ENCODE measurements around the gene CELF3.

DNA sequence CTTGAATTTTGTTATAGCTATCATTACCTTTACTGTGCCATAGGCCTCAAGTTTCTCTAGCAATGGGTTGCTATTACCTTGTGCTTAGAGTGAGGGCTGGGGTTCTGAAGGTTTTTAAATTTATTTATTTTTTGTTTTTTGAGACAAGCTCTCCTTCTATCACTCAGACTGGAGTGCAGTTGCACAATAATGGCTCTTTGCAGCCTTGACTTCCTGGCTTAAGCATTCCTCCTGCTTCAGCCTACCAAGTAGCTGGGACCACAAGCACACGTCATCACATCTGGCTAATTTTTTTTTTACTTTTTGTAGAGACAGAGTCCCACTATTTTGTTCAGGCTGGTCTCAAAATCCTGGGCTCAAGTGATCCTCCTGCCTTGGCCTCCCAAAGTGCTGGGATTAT, 63.2 kb downstream of the CELF3 start:
- TF ChIP-seq, protein P1, sequence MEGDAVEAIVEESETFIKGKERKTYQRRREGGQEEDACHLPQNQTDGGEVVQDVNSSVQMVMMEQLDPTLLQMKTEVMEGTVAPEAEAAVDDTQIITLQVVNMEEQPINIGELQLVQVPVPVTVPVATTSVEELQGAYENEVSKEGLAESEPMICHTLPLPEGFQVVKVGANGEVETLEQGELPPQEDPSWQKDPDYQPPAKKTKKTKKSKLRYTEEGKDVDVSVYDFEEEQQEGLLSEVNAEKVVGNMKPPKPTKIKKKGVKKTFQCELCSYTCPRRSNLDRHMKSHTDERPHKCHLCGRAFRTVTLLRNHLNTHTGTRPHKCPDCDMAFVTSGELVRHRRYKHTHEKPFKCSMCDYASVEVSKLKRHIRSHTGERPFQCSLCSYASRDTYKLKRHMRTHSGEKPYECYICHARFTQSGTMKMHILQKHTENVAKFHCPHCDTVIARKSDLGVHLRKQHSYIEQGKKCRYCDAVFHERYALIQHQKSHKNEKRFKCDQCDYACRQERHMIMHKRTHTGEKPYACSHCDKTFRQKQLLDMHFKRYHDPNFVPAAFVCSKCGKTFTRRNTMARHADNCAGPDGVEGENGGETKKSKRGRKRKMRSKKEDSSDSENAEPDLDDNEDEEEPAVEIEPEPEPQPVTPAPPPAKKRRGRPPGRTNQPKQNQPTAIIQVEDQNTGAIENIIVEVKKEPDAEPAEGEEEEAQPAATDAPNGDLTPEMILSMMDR (IDR thresholded peaks at IDR 0.05), result no peak
- no peak for TF ChIP-seq POLR2A (IDR thresholded peaks at IDR 0.05)
- TF ChIP-seq POLR2AphosphoS5 (IDR thresholded peaks at IDR 0.05), result no peak
